ENCODE results near the gene SRPK2.
"Not testable (repeated sequence)": the region's sequence is repeated elsewhere in the genome, so short reads cannot be mapped to it uniquely, and the experiment has no call there.

DNA sequence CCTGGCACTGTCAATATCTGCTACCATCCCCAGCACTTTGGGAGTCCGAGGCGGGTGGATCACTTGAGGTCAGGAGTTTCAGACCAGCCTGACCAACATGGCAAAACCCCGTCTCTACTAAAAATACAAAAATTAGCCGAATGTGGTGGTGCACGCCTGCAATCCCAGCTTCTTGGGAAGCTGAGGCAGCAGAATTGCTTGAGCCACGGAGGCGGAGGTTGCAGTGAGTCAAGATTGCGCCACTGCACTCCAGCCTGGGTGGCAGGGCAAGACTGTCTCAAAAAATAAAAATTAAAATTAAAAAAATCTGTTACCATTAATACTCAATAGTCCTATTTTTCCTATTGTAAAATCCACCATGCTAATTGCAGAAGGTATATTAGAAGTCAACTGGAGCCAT, 64.1 kb downstream of the SRPK2 start:
- not testable (repeated sequence) for TF ChIP-seq CTCF, POLR2A (IDR thresholded peaks at IDR 0.05)

Data from prostate gland (tissue), 2 donors.